Measurements from ENCODE around the gene EXOSC9. TPM values are rescaled to one million over a fixed set of nuclear protein-coding genes. Genes with fewer than 3 reads are reported as not detected.
A peak's percentile ranks its signal among the peaks of the same experiment; 100 is the strongest.

The EXOSC9 gene
- total RNA-seq, 1 experiment from 2014 or later = 50.0 TPM

DNA sequence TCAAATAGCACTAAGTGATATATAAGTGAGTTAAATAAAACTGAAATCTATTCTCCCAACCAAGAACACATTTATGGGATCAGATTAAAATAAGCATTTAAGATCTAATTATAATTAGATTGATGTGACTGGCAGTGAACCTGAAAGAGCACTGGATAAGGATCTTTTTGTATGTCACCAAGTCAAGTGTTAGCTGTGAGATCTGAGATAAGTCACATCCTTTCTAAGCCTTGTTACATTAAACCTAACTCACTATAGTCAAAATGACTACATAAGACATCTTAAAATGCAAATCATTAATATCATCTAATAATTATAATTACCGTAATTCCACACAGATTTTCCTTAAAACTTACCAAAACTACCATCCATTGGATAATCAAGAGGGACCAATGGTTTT lies 20.9 kb downstream of the EXOSC9 start (continued):
- TF ChIP-seq MXD4 (CRISPR knock-in tag; IDR thresholded peaks at IDR 0.05; ENCODE audit: borderline replicate concordance) (no peak), TP53 (CRISPR knock-in tag; IDR thresholded peaks at IDR 0.05) (no peak), NR2C2 (CRISPR knock-in tag; IDR thresholded peaks at IDR 0.05) (no peak)
- TF ChIP-seq, protein P1, sequence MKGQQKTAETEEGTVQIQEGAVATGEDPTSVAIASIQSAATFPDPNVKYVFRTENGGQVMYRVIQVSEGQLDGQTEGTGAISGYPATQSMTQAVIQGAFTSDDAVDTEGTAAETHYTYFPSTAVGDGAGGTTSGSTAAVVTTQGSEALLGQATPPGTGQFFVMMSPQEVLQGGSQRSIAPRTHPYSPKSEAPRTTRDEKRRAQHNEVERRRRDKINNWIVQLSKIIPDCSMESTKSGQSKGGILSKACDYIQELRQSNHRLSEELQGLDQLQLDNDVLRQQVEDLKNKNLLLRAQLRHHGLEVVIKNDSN (CRISPR knock-in tag; IDR thresholded peaks at IDR 0.05) = no peak
- TF ChIP-seq, protein P2, sequence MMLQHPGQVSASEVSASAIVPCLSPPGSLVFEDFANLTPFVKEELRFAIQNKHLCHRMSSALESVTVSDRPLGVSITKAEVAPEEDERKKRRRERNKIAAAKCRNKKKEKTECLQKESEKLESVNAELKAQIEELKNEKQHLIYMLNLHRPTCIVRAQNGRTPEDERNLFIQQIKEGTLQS (CRISPR knock-in tag; conservative IDR thresholded peaks at IDR 0.05) = no peak

DNA sequence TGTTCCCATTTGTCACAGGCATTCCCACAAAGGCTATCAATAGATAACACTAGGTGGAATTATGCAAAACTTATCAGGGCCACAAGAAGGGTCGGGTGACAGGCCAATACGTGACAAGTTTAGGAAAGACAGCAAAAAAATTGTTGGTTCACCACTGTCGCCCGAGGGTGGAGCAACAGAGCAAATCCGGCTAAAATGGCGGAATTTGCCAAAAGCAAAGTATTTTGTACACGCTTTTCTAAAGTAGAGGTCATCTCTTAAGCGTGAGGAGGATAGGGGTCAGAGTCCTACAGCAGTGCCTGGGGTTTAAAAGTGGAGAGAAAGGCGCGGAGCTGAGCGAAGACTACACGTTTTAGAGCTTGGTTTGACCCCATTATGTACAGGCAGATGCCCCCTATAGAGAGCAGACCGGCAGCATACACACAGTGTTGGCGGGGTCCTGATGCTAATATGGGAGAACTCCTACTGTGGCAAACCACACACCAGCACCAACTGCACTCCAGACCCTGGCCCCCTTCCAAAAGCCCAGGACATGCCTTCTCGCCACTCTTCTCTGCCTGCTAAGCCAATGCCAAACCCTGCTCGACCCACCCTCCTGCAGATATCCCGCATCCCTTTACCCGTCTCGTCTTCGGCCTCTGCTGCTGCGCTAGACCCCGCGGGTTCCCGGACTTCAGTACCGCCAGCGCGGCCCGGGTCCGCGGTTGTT lies 21.8 kb downstream of the EXOSC9 start:
- ChIA-PET POLR2A (interaction anchor here (0.6 to 1.4 kb wide), 3 partner anchors 21 to 27 kb away, joined by 3 to 5 read pairs (median 4); partner anchors contain the start of gene EXOSC9), CTCF (no interaction called here)
- no peaks in the 10 kb centered on the region; the same call in 1 of the 2 replicates for H3K27me3 Mint-ChIP-seq (ENCODE audit: low read depth)
- ATAC-seq (peak; percentile 46), DNase-seq (ENCODE audit: low spot score) (peak; percentile 12)
- peaks cover 42% of the 10 kb centered on the region for H3K36me3 Mint-ChIP-seq
- TF ChIP-seq CBFB (CRISPR knock-in tag; IDR thresholded peaks at IDR 0.05; ENCODE audit: low read depth) = no peak
- H3K9me3 Mint-ChIP-seq = no peaks in the 10 kb centered on the region
- H3K4me1 Mint-ChIP-seq = peaks cover 9% of the 10 kb centered on the region
- H3K27ac Mint-ChIP-seq = peak overlapping the region; percentile 89
- H3K4me3 Mint-ChIP-seq = peak overlapping the region; percentile 98

DNA sequence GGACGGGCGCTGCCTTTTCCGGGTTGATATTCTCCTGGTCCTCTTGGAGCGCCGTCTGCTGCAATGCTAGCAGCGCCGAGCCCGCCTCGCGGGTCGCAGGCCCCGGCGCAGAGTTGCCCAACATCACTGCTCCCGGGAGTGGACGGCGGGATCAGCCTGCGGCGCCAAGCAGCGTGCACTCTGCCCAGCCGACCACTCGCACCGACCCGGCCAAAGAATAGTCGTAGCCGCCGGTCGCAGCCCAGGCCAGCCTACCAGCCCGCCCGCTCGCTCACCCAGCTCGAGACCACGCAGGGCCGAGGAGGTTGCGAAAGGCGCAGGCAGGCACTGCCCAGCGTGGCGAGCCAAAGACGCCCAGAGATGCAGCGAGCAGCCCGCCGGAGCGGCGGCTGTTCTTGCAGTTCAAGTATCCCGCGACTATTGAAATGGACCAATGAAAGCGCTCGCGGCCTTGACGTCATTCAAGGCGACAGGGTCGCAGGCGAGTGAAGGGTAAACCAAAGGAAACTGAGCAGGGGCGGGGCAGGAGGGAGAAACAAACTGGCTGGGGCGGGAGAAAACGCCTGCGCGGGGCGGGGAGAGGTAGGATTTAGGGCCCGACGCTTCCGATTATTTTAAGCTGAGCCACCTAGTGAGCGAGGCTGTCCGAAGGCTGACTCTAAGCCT lies 22.5 kb downstream of the EXOSC9 start, which contains the start of gene CCNA2:
TSS of gene CCNA2 (minus strand) at position 379 of the 666 bp plus-strand sequence. CDS start at position 124, 255 bp downstream.
- ATAC-seq = peak; percentile 93
- ChIA-PET POLR2A (interaction anchor here (0.6 to 1.4 kb wide), 4 partner anchors 22 to 1386 kb away, joined by 3 to 5 read pairs (median 4); partner anchors contain the start of genes BBS7 and EXOSC9), CTCF (interaction anchor here (0.6 kb wide), 1 partner anchor 27 kb away, joined by 3 read pairs; no protein-coding TSS in a partner anchor)
- Mint-ChIP-seq H3K27ac (peak within 1 kb of the TSS; percentile 89), H3K27me3 (ENCODE audit: low read depth) (no peaks in the 10 kb centered on the region; the same call in 1 of the 2 replicates), H3K4me3 (peak within 1 kb of the TSS; percentile 98), H3K36me3 (peaks cover 35% of the 10 kb centered on the region), H3K4me1 (peaks cover 9% of the 10 kb centered on the region), H3K9me3 (no peaks in the 10 kb centered on the region)
- peak; percentile 98 for DNase-seq (ENCODE audit: low spot score)
- TF ChIP-seq JAZF1 (CRISPR knock-in tag; IDR thresholded peaks at IDR 0.05) = no peak
- TF ChIP-seq CREB1 (CRISPR knock-in tag; IDR thresholded peaks at IDR 0.05) = peak; percentile 89
- TF ChIP-seq ZNF232 (CRISPR knock-in tag; IDR thresholded peaks at IDR 0.05) = peak; percentile 74; the same call in 1 of the 2 replicates
- peak; percentile 32; the same call in 1 of the 2 replicates for TF ChIP-seq NFE2L1 (CRISPR knock-in tag; IDR thresholded peaks at IDR 0.05)
- TF ChIP-seq ETV6 (CRISPR knock-in tag; IDR thresholded peaks at IDR 0.05) = peak; percentile 81; the same call in 1 of the 2 replicates
- no peak for TF ChIP-seq ZNF423 (CRISPR knock-in tag; IDR thresholded peaks at IDR 0.05)
- TF ChIP-seq, protein P3, sequence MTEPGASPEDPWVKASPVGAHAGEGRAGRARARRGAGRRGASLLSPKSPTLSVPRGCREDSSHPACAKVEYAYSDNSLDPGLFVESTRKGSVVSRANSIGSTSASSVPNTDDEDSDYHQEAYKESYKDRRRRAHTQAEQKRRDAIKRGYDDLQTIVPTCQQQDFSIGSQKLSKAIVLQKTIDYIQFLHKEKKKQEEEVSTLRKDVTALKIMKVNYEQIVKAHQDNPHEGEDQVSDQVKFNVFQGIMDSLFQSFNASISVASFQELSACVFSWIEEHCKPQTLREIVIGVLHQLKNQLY (CRISPR knock-in tag; IDR thresholded peaks at IDR 0.05) = 0 out of 2 replicates have a peak, but pooled peaks have one; percentile 57
- peak; percentile 53; the same call in 1 of the 2 replicates for TF ChIP-seq ATF1 (CRISPR knock-in tag; IDR thresholded peaks at IDR 0.05)
- peak; percentile 87 for TF ChIP-seq FOXP1 (CRISPR knock-in tag; IDR thresholded peaks at IDR 0.05; ENCODE audit: borderline replicate concordance)
- TF ChIP-seq, protein P4, sequence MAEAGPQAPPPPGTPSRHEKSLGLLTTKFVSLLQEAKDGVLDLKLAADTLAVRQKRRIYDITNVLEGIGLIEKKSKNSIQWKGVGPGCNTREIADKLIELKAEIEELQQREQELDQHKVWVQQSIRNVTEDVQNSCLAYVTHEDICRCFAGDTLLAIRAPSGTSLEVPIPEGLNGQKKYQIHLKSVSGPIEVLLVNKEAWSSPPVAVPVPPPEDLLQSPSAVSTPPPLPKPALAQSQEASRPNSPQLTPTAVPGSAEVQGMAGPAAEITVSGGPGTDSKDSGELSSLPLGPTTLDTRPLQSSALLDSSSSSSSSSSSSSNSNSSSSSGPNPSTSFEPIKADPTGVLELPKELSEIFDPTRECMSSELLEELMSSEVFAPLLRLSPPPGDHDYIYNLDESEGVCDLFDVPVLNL (CRISPR knock-in tag; IDR thresholded peaks at IDR 0.05; ENCODE audit: borderline replicate concordance, low read depth) = peak; percentile 98
- peak; percentile 77; the same call in 1 of the 2 replicates for TF ChIP-seq KAT7 (CRISPR knock-in tag; IDR thresholded peaks at IDR 0.05; ENCODE audit: borderline replicate concordance)
- TF ChIP-seq RELA (CRISPR knock-in tag; IDR thresholded peaks at IDR 0.05; ENCODE audit: borderline replicate concordance) = 0 out of 2 replicates have a peak, but pooled peaks have one; percentile 59
- 0 out of 2 replicates have a peak, but pooled peaks have one; percentile 57 for TF ChIP-seq ZBTB21 (CRISPR knock-in tag; IDR thresholded peaks at IDR 0.05; ENCODE audit: borderline replicate concordance)
- TF ChIP-seq, protein P5, sequence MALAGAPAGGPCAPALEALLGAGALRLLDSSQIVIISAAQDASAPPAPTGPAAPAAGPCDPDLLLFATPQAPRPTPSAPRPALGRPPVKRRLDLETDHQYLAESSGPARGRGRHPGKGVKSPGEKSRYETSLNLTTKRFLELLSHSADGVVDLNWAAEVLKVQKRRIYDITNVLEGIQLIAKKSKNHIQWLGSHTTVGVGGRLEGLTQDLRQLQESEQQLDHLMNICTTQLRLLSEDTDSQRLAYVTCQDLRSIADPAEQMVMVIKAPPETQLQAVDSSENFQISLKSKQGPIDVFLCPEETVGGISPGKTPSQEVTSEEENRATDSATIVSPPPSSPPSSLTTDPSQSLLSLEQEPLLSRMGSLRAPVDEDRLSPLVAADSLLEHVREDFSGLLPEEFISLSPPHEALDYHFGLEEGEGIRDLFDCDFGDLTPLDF (CRISPR knock-in tag; IDR thresholded peaks at IDR 0.05) = no peak
- TF ChIP-seq, protein P6, sequence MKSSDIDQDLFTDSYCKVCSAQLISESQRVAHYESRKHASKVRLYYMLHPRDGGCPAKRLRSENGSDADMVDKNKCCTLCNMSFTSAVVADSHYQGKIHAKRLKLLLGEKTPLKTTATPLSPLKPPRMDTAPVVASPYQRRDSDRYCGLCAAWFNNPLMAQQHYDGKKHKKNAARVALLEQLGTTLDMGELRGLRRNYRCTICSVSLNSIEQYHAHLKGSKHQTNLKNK (CRISPR knock-in tag; IDR thresholded peaks at IDR 0.05) = no peak
- peak; percentile 74 for TF ChIP-seq TEAD1 (CRISPR knock-in tag; IDR thresholded peaks at IDR 0.05)
- peak; percentile 79; the same call in 1 of the 2 replicates for TF ChIP-seq TCF7 (CRISPR knock-in tag; IDR thresholded peaks at IDR 0.05; ENCODE audit: low read depth)
- TF ChIP-seq, protein P7, sequence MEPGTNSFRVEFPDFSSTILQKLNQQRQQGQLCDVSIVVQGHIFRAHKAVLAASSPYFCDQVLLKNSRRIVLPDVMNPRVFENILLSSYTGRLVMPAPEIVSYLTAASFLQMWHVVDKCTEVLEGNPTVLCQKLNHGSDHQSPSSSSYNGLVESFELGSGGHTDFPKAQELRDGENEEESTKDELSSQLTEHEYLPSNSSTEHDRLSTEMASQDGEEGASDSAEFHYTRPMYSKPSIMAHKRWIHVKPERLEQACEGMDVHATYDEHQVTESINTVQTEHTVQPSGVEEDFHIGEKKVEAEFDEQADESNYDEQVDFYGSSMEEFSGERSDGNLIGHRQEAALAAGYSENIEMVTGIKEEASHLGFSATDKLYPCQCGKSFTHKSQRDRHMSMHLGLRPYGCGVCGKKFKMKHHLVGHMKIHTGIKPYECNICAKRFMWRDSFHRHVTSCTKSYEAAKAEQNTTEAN (CRISPR knock-in tag; IDR thresholded peaks at IDR 0.05) = 0 out of 2 replicates have a peak, but pooled peaks have one; percentile 22
- TF ChIP-seq, protein P1 (CRISPR knock-in tag; IDR thresholded peaks at IDR 0.05) = no peak

Data from WTC11 (cell line).